GM21529 (cell line): ENCODE measurements around the gene TEX22.

Experiments used
- ATAC-seq: cut with Tn5 transposase; IDR thresholded peaks from one replicate; pipeline ENCODE4 v1.9.1; 2021; ENCODE audit not compliant: unreplicated experiment

TEX22 gene

DNA sequence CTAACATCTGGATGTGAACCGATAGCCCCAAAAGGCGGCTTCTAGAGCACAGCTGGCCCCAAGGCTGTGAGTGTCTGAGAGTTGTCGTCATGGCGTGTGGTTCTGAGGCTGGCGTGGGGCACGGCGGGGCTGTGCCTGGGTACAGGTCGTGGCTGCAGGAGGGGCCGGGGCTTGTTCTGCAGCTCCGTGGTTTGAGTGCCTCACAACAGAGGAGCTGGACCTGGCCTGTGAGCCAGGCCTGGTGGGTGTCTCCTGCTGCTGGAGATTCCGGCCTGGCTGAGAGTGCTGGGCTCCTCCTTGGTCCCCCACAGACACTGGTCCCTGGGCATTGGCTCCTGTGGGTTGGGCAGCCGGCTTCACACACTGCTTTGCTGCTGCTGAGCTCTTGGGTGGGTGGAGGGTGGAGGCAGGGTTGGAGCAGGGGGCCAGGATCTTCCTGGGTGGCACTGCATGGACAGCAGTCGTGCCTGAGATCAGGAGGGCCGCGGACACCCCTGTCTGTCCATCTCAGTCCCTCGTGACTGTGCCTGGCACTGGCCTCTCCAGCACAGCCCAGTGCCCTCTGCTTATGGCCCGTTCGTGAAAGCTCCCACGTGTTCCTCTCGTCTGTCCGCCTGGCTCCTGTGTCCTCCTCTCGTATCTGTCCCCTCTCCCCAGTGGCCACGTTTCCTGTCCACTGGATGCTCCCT is 31.8 kb upstream of the TEX22 start:
- no peak for ATAC-seq

DNA sequence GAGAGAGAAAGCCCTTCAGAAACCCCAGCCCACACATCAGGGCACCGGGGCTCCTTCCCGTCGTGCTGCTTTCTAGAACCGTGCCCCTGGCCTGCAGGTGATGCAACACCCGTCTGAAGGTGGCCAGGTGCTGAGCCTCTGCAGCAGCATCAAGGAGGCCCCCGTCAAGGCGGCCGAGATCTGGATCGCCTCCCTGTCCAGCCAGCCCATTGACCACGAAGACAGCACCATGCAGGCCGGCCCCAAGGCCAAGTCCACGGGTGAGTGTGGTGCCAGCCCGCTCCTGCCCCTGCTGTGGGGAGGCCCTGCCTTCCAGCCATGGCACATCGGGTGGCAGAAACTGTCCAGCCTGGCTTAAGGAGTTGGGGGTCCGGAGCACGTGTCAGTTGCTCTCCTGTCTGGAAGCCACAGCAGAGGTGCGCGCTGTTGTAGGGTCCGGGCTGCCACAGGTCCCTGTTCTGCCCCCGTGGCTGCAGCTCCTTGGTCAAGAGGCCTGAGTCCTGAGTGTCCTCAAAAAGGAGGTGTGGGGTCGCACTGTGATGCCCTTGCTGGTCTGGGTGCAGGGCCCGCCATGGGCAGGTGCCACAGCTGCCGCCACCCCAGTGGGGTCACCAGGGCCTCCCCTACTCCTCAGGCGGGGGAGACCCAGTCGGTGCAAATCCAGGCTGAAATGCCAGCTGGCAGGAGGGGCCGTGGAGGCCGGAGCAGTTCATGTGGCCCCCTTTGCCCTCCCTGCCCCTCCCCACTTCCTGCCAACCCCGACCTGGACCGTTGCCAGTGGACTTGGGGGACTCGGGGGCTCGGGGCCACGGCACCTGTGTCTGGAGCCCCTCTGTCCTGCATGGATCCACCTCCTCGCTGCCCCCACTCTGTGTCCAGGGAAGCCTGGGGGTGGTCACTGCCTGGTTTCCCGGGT is 31.0 kb upstream of the TEX22 start:
- no peak for ATAC-seq

DNA sequence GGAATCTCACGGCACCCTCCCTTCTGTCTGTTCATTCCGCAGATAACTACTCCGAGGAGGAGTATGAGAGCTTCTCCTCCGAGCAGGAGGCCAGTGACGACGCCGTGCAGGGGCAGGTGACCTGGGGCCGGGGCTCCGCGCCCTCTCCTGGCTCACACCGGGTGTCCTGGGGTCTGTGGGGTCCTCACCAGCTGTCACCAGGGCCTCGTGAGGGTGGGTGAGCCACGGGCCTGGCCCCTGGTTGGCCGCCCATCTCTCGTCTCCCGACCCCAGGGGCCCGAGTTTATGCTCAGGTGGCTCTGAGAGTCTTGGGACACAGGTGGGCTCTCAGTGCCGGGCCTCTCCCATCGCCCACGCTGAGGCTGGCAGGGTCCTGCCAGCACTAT is 30.3 kb upstream of the TEX22 start:
- no peak for ATAC-seq

DNA sequence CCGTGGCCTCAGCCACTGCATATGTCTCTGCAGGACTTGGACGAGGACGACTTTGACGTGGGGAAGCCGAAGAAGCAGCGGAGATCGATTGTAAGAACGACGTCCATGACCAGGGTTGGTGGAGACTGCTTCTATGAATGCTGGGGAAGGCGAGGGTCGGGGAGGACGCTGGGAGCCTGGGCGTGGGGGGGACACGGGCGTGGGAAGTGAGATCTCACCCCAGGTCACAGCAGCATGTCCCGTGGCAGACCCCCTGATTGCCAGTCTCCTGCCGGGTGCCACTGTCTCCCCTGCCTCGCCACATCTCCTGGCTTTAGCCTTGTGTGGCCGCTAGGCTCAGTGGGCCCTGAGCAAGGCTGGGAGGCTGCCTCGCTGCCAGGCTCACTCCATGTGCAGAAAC is 29.9 kb upstream of the TEX22 start:
- ATAC-seq, result no peak

DNA sequence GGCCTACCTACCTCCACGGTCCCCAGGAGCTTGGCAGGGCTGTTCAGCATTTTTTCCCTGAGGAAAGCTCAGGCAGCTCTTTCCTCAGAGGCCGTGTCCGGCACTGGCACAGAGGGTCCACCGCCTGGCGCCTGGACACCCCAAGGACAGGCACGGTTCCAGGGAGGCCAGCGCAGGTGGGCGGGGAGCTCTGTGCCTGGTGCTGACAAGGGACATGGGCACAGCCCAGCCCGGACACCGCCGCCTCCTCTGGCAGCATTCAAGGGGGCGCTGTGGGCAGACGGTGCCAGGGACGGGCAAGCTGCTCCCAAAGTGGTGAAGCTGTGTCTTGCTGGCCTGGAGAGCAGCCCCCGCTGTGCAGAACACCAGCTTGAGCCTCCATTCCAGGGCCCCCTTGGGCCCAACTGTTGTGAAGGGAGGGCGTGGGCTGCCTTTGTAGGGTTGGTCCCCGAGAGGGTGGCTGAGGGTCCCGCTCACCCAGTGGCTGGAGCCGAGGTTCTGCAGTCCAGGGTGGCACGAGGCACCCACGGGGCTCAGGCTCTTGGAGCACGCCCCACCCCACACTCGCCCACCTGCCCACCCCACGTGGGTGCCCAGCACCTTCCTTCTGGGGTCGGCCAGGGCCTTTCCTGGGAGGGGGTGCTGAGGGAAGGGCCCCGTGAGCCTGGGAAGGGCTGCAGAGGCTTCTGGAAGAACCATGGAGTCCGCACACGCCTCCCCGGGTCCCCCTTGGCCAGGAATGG is 29.3 kb upstream of the TEX22 start:
- no peak for ATAC-seq

DNA sequence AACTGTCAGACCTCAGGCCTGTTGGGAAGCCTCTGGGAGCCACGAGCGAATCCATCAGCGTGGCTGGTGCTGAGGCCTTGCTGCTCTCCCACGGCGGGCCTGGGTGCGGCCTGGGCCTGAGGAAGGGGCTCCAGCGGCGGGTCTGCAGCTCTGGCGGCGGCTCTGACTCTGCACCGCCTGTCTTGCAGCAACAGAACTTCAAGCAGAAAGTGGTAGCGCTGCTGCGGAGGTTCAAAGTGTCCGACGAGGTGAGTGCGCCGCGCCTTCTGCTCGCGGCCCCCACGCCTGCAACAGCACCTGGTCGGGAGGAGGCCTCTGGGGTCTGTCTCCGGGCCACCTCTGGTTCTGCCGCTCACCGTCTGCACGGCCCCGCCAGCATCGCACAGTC is 28.7 kb upstream of the TEX22 start:
- no peak for ATAC-seq

DNA sequence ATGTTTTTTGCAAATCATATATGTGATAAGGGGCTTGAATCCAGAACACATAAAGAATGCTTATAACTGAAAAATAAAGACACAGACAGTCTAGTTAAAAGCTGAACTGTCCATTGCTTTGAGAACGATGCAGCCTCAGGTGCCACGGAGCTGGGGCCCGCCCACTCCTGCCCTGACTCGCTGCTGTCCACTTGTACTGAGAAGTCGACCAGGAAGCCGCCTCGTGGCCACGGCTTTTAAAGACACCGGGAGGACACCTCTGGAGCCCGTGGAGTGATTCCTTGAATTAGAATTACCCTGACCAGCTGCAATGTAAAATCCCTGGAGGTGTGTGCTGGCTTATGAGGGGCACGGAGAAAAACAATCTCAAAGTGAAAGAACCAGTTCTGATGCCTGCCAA is 23.9 kb upstream of the TEX22 start:
- no peak for ATAC-seq

DNA sequence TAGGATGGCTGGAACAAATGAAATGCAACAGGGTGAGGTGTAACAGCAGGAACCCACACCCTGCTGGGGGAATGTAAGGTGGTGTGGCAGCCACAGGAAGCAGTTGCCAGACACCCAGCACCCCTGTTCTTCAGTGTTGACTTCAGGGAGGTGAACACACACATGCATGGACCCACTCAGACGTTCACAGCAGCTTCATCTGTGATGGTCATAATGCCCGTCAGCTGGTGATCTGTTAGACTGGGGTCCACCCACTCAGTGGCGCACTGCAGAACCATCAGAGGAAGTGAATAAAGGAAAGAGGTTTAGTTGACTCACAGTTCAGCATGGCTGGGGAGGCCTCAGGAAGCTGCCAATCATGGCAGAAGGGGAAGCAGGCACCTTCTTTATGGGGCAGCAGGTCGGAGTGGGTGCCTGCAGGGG is 22.7 kb upstream of the TEX22 start:
- ATAC-seq, result no peak

DNA sequence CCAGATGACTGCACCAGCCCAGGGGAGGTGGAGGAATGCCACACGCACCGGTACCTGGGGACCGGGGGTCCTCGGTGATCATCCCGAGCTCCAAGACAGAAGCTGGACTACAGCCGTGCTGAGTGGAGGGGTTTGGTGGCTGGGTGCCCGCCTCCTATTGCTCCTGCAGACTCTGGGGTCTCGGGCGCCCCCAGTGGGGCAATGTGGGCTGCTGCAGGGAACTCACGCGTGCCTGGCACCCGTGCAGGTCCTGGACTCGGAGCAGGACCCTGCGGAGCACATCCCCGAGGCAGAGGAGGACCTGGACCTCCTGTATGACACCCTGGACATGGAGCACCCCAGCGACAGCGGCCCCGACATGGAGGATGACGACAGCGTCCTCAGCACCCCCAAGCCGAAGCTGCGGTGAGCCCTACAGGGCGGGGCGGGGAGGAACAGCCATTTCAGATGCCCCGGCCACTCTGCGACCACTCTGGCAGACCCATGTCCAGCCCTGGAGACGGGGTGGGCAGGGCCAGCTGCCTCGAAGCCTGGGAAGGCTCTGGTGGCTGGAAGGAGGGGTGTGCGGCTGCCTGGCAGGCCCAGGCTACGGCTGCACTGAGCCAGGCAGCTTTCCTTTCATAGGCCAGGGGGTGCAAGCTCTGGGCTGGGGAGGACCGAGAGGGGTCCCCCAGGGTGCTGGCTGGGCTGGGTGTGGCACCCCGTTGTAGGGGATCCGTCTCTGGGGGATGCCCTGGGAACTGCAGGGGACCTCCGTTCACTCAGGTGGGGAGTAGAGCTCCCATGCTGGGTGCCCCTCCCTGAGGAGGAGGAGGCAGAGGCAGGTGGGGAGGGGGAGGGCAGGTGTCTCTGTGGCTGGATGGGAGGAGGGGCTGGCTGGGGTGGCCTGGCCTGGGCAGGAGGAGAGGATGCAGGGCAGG is 21.6 kb upstream of the TEX22 start:
- ATAC-seq, result no peak

DNA sequence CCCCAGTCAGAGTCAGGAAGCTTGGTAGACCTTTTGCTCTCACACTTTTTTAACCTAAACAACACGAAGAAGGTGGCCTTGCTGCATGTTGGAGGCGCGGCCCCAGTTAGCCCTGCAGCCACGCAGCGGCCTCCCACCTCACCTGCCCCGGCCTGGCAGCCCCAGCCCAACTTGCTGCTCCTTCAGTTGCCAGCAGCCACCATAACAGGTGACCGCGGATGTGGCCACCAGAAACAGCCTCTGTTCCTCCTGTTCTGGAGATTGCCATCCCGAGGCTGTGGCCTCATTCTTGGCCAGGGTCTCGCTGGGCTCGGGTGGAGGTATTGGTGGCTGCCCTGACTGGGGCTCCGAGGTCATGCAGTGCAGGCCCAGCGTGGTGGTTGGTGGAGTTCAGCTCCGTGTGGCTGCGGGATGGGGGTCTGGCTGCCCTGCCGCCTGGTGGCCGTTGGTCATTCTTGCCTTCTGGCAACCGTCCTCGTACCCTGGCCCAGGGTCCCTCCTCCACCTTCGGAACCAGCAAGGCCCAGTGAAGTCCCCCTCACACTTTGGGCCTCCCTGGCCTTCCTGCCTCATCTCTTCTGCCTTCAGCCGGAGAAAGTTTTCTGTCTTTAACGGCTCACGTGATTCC is 20.7 kb upstream of the TEX22 start:
- no peak for ATAC-seq

DNA sequence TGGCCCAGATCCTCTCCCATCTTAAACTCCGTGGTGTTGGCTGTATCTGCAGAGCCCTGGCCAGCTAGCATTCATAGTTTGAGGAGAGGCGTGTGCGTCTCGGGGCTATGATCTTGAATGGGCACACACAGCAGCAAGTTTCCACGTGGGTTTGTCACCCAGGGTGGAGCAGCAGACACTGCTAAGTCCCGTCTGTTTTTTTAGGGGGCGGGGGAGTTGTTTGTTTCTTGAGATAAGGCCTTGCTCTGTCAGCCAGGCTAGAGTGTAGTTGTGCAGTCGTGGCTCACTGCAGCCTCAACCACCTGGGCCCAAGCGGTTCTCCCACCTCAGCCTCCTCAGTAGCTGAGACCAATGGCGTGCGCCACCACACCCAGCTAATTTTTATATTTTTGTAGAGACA is 20.1 kb upstream of the TEX22 start:
- ATAC-seq, result no peak

DNA sequence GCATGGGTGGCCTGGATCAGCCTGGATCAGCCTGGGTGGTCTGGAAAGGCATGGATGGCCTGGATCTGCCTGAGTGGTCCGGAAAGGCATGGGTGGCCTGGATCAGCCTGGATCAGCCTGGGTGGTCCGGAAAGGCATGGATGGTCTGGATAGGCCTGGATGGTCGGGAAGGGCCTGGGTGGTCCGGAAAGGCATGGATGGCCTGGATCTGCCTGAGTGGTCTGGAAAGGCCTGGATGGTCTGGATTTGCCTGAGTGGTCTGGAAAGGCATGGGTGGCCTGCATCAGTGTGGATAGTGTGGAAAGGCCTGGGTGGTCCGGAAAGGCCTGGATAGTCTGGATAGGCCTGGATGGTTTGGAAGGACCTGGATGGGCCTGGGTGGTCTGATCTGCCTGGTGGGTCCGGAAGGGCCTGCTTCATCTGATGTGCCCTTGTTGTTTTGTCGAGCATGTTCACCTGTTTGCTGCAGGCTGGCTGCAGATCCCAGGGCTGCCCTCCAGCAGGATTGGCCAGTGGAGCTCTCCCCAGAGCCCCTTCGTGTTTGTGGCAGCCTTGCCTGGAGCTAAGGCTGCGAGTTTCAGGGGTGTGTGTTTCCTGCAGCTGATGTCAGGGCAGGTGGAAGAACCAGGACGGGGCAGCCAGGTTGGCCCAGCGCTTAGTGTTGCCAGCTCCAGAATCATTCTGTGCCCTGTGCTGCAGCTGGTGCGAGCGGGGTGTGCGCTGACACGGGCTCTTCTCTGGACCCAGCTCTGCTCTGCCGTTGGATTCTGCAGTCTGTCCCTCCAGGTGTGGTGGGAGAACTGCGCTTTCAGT is 19.3 kb upstream of the TEX22 start:
- no peak for ATAC-seq

DNA sequence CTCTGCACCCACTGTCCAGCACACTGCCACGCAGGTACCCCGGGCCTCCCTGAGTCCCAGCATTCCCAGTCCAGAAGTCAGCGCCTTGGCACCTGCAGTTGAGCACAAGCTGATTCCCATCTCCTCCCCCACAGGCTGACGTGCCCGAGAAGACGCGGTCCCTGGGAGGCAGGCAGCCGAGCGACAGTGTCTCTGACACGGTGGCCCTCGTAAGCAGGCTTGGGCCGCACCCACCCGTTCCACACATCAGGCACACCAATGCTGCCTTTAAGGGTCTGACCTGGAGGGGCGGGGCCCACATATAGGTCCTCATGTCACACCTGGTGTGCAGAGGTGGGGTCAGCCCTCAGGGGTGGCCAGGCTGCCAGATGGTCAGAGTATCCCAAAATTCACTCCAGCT is 18.4 kb upstream of the TEX22 start:
- ATAC-seq, result no peak

DNA sequence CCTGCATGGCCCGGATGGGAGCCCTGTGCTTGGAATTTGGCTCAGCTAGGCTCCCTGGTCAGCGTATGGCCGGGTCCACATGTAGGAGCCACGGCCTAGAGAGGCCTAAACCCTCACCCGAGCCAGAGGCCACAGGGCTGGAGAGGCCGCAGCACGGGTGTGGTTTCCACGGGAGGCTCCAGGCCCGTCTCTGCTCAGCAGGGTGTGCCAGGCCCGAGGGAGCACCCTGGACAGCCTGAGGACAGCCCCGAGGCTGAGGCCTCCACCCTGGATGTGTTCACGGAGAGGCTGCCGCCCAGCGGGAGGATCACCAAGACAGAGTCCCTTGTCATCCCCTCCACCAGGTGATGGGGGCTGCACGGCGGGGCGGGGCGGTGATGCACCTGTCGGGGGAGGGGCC is 17.6 kb upstream of the TEX22 start:
- no peak for ATAC-seq

DNA sequence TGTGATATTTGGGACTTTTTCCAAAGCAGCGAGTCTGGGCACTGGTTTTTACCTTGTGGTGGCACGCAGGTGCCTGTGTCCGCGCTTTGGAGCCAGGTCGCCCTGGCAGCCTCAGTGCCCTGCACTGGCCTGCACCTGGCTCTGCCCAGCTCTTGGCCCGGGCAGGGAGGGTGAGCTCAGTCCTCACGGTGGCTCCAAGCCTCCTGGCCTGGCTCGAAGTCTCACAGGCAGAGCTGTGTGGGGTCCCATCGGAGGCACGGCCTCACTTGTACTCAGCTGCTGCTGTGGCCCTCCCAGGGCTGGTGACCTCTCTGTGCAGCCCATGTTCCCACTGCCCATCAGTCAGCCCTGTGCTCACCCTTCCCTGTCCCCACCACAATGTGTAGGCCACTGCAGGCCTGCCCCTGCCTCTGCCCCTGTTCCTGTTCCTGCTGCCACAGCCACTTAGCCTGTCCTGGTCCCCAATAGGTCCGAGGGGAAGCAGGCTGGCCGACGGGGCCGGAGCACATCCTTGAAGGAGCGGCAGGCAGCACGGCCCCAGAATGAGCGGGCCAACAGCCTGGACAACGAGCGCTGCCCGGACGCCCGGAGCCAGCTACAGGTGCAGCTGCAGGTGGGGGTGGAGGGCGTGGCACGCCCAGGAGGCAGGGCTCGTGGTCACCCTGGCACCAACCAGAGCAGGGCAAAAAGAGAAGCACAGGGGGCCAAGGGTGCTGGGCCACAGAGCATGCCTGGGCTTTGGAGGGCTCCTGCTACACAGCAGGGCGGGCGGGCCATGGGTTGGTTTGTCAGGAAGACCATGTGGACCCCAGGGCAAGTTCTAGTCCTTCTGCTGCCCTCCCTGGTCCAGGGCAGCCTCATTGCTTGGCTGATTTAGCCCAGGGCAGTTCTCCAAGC is 16.6 kb upstream of the TEX22 start:
- no peak for ATAC-seq

DNA sequence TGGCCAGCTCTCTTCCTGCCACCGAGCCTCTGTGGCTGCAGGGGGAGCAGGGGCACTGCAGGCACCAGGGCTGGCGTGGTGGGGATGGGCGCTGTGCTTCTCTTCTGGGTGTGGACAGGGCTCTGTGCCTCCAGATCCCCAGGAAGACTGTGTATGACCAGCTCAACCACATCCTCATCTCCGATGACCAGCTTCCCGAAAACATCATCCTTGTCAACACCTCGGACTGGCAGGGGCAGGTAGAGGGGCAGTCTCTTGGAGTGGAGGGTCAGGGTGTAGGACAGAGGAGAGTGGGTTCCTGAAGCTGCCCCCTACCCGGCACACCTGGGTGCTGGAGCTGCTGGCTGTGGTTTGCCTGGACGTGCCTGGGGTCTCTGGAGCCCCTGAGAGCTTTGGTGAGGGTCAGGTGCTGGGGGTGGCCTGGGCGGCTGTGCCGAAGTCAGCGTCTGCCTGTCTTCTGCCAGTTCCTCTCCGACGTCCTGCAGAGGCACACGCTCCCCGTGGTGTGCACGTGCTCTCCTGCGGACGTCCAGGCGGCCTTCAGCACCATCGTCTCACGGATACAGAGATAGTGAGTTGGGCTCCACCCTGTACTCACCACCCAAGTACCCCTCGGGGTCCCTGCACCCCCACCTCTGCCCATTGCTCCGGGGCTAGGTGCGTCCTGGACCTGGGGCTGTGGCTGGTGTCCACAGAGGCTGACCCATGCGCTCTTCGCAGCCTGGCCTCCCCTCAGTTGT is 15.8 kb upstream of the TEX22 start:
- ATAC-seq, result no peak

DNA sequence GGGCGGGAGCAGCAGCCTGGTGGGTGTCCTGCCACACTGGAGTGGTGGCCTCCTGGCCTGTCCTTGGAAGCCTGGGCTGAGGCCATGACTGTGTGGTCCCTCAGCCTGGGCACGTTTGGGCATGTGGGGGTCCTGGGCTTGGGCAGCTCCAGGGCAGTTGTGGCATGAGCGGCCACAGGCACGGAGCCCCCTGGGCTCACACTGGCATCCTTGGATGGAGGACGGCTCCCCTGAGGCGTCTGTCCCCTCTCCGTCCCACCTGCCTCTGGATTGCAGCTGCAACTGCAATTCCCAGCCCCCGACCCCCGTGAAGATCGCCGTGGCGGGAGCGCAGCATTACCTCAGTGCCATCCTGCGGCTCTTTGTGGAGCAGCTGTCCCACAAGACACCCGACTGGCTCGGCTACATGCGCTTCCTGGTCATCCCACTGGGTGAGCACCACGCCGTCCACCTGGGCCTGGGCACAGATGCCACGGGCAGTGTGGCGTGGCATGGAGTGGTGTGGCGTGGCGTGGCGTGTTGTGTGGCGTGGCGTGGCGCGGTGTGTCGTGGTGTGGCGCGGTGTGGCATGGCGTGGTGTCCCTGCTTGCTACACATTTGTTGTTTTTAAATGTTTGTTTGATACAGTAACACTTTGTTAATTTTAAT is 15.1 kb upstream of the TEX22 start:
- no peak for ATAC-seq
